GM10847 (cell line): Measurements from ENCODE around the gene RNF14.

Source experiments
- POLR2A ChIP-seq: IDR thresholded peaks from 2 replicates; pipeline ENCODE4 v1.6.1; 2011; ENCODE audit not compliant: insufficient read length; ENCODE audit errors: extremely low read depth

Gene RNF14

GRCh38 chr5:141961466-141961865, 7.4 kb upstream of the RNF14 start:
- TF ChIP-seq POLR2A, result no peak

- TF ChIP-seq POLR2A, result no peak
Measured at GRCh38 chr5:141963701-141964100, 5.2 kb upstream of the RNF14 start.

- TF ChIP-seq POLR2A, result no peak
Measured at GRCh38 chr5:141965071-141965470, 3.8 kb upstream of the RNF14 start.

GRCh38 chr5:141966275-141966962, 2.5 kb upstream of the RNF14 start:
- TF ChIP-seq POLR2A, result no peak

- no peak for TF ChIP-seq POLR2A
Measured at GRCh38 chr5:141966963-141967333, 2.0 kb upstream of the RNF14 start.

- no peak for TF ChIP-seq POLR2A
Measured at GRCh38 chr5:141969783-141970771, 1.2 kb downstream of the RNF14 start.

- no peak for TF ChIP-seq POLR2A
Measured at GRCh38 chr5:141973871-141974595, 5.1 kb downstream of the RNF14 start.

GRCh38 chr5:141976176-141976575, 7.3 kb downstream of the RNF14 start:
- TF ChIP-seq POLR2A, result no peak

GRCh38 chr5:141978389-141978788, 9.5 kb downstream of the RNF14 start:
- TF ChIP-seq POLR2A, result no peak

- TF ChIP-seq POLR2A, result no peak
Measured at GRCh38 chr5:141982626-141983025, 13.7 kb downstream of the RNF14 start.

GRCh38 chr5:141986072-141986471, 17.2 kb downstream of the RNF14 start:
- TF ChIP-seq POLR2A, result no peak

- no peak for TF ChIP-seq POLR2A
Measured at GRCh38 chr5:141989720-141990119, 20.8 kb downstream of the RNF14 start.

- no peak for TF ChIP-seq POLR2A
Measured at GRCh38 chr5:141992349-141992963, 23.6 kb downstream of the RNF14 start.

GRCh38 chr5:141994511-141995136, 25.7 kb downstream of the RNF14 start:
- no peak for TF ChIP-seq POLR2A

GRCh38 chr5:141995656-141996055, 26.8 kb downstream of the RNF14 start:
- no peak for TF ChIP-seq POLR2A
